ENCODE measurements around the gene FOXP1.

DNA sequence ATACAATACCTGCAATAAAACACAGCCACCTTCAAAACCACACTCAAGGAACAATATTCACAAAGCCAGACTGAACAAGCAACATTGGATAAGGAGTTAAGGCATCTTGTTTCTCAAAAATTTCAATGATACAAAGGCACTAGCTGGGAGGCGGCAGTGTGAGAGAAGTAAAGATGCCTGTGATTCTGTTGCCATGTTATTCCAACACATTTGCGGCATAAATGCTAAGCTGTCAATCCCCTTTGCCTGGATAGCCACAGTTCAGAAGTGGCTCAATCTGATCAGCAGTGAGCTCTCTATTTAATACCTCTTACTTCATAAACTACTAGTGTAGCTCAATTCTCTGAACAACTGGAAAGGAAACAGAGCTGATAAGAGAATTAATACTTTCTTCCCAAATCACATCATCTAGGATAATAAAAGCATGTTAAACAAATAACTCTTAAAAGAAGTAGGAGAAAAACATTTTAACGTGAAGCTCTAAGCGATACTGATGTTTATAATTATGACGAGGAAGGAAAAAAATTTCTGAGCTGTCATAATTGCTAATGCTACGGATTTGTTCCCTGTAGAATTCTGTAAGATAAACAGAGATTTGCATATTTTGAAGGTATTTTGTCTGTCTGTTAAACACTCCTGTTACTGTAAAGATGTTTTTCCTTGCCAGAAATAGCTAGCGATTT, 358.4 kb downstream of the FOXP1 start:
- no peak for TF ChIP-seq CTCF (IDR thresholded peaks at IDR 0.05; ENCODE audit: control extremely low read depth in 1 of 3, insufficient read depth in 1 of 3, low read depth in 1 of 3, low read length in 3 of 3)
- no peak for TF ChIP-seq MAX (IDR thresholded peaks at IDR 0.05)
- TF ChIP-seq GABPA (IDR thresholded peaks at IDR 0.05; ENCODE audit: borderline replicate concordance, insufficient read depth, low read length): no peak
- no peak for TF ChIP-seq ZNF274 (IDR thresholded peaks at IDR 0.05; ENCODE audit: borderline replicate concordance, extremely low read depth, low read length)
- TF ChIP-seq TAF7 (optimal IDR thresholded peaks at IDR 0.05; ENCODE audit: borderline replicate concordance, low read depth, low read length): no peak
- no peak for TF ChIP-seq NRF1 (IDR thresholded peaks at IDR 0.05; ENCODE audit: low read depth, low read length)
- no peak for TF ChIP-seq POLR2AphosphoS5 (IDR thresholded peaks at IDR 0.05; ENCODE audit: low read depth, low read length)

All from H1 (cell line).